Endothelial cell of umbilical vein (primary cell): ENCODE results near the gene MAJIN. TPM values are rescaled to one million over a fixed set of nuclear protein-coding genes. Genes with fewer than 3 reads are reported as not detected.

Experiments
- BruUV-seq: library from RNA; stranded (reverse); fragments of 400-500 nt; replicated peaks from 2 replicates; lab custom pipeline; 2021; lab: Mats Ljungman, UMichigan
- CTCF ChIA-PET: fragments of 300-600, 350-600 bp; sonication (Branson Sonifier 250); formaldehyde crosslinking; loops from one replicate; lab custom pipeline; 2021; ENCODE audit warnings: antibody characterized with exemption, inconsistent platforms; lab: Charles Lee
- POLR2A ChIA-PET: fragments of 300-600, 350-600 bp; sonication (Branson Sonifier 250); formaldehyde crosslinking; loops from one replicate; lab custom pipeline; 2021; ENCODE audit warnings: antibody characterized with exemption, inconsistent platforms; lab: Charles Lee
- DNase-seq: peaks from one replicate; pipeline ENCODE4 v3.0.0-alpha.2; 2011; ENCODE audit warnings: low read depth, low spot score
- FAIRE-seq: peaks from 2 replicates; lab custom pipeline; 2011; peaks lifted over from hg19 to GRCh38; lab: Jason Lieb, UNC
- H2AFZ ChIP-seq: 2 replicates; pipeline ENCODE4 v1.6.0; 2012; ENCODE audit warnings: low read depth, low read length, control low read depth, inconsistent platforms
- H3K27ac ChIP-seq: 2 replicates; pipeline ENCODE4 v1.5.1; 2011; ENCODE audit warnings: low read depth, mild to moderate bottlenecking, control low read depth, low read length, moderate library complexity; ENCODE audit not compliant: insufficient read depth
- H3K27me3 ChIP-seq, 2 experiments: 2 replicates each; pipeline versions ENCODE4 v1.6.0 to v1.6.1; 2011; ENCODE audit warnings: low read length in 2 of 2, mixed read lengths in 1 of 2; ENCODE audit not compliant: control insufficient read depth in 2 of 2, insufficient read depth in 2 of 2
- H3K36me3 ChIP-seq, 2 experiments: 2 replicates in 1 of 2; 3 replicates in 1 of 2; pipeline ENCODE4 v1.5.1; 2011; ENCODE audit warnings: low read length in 2 of 2, mild to moderate bottlenecking in 1 of 2, moderate library complexity in 1 of 2; ENCODE audit not compliant: control insufficient read depth in 2 of 2, insufficient read depth in 2 of 2; ENCODE audit errors: extremely low read depth in 1 of 2
- H3K4me1 ChIP-seq: 3 replicates; pipeline ENCODE4 v1.5.1; 2011; ENCODE audit warnings: mild to moderate bottlenecking, low read length; ENCODE audit not compliant: control insufficient read depth, insufficient read depth; ENCODE audit errors: extremely low read depth
- H3K4me2 ChIP-seq: 2 replicates; pipeline ENCODE4 v1.6.1; 2011; ENCODE audit warnings: low read length, control low read depth, mixed read lengths; ENCODE audit not compliant: insufficient read depth
- H3K4me3 ChIP-seq, 3 experiments: fragments of 200-600 bp in 1 of 3; sonication (generic), shearing (Covaris generic) in 1 of 3; replicated peaks in 1 of 3; 2 replicates each; pipeline ENCODE4 v1.5.1; 2011 to 2016; ENCODE audit warnings: control low read depth in 3 of 3, low read length in 3 of 3, mild to moderate bottlenecking in 2 of 3, inconsistent platforms in 1 of 3, low read depth in 1 of 3, moderate library complexity in 1 of 3; ENCODE audit not compliant: insufficient read depth in 1 of 3
- H3K79me2 ChIP-seq: 2 replicates; pipeline ENCODE4 v1.6.0; 2012; ENCODE audit warnings: low read length, inconsistent platforms; ENCODE audit not compliant: control insufficient read depth, insufficient read depth
- H3K9ac ChIP-seq: replicated peaks from 2 replicates; pipeline ENCODE3; 2011; ENCODE audit warnings: low read length, control low read depth; ENCODE audit not compliant: insufficient read depth; ENCODE audit errors: extremely low read depth
- H3K9me1 ChIP-seq: replicated peaks from 3 replicates; pipeline ENCODE4 v1.6.0; 2011; ENCODE audit warnings: mild to moderate bottlenecking, low read length; ENCODE audit not compliant: control insufficient read depth, insufficient read depth; ENCODE audit errors: extremely low read depth
- H3K9me3 ChIP-seq: replicated peaks from 2 replicates; pipeline ENCODE4 v1.5.1; 2012; ENCODE audit warnings: low read length, inconsistent platforms; ENCODE audit not compliant: control insufficient read depth, insufficient read depth
- H4K20me1 ChIP-seq: replicated peaks from 2 replicates; pipeline ENCODE3; 2011; ENCODE audit warnings: mild to moderate bottlenecking, low read length; ENCODE audit not compliant: control insufficient read depth, insufficient read depth; ENCODE audit errors: extremely low read depth
- EZH2 ChIP-seq: IDR thresholded peaks from 2 replicates; pipeline ENCODE4 v1.6.1; 2012; ENCODE audit warnings: borderline replicate concordance, low read depth, mild to moderate bottlenecking, moderate library complexity, low read length, inconsistent platforms; ENCODE audit not compliant: severe bottlenecking
- FOS ChIP-seq: IDR thresholded peaks from 2 replicates; pipeline ENCODE4 v1.6.1; 2011; ENCODE audit warnings: mild to moderate bottlenecking, low read length, moderate library complexity, borderline replicate concordance; ENCODE audit not compliant: insufficient read depth
- GATA2 ChIP-seq: IDR thresholded peaks from 2 replicates; pipeline ENCODE4 v1.7.0; 2011; ENCODE audit warnings: low read depth, mild to moderate bottlenecking, moderate library complexity, mixed read lengths, low read length; ENCODE audit not compliant: insufficient read length, insufficient read depth
- JUN ChIP-seq: IDR thresholded peaks from 2 replicates; pipeline ENCODE4 v1.6.1; 2011; ENCODE audit warnings: borderline replicate concordance, low read depth; ENCODE audit not compliant: insufficient read length, insufficient read depth
- MAX ChIP-seq: IDR thresholded peaks from 2 replicates; pipeline ENCODE4 v1.6.1; 2011; ENCODE audit not compliant: insufficient read depth, insufficient read length
- MYC ChIP-seq: IDR thresholded peaks from one replicate; pipeline ENCODE4 v1.6.1; 2011; ENCODE audit warnings: mild to moderate bottlenecking, low read depth, low read length
- POLR2A ChIP-seq: IDR thresholded peaks from 2 replicates; pipeline ENCODE4 v1.6.1; 2012; ENCODE audit warnings: low read depth, mild to moderate bottlenecking, control low read depth, low read length
- POLR2AphosphoS5 ChIP-seq: IDR thresholded peaks from 2 replicates; pipeline ENCODE4 v1.6.1; 2012; ENCODE audit warnings: low read depth, mild to moderate bottlenecking, control low read depth, low read length, moderate library complexity; ENCODE audit not compliant: insufficient read depth
- dilution Hi-C: fragments of 300-500 bp; cut with MboI; formaldehyde crosslinking; loops from one replicate; pipeline ENCODE4 v1.15.0; 2019; ENCODE audit warnings: low sequenced_read_pairs; ENCODE audit not compliant: extremely low pct_ligation_motif_present
- intact Hi-C: fragments of 100-400 bp; cut with micrococcal nuclease; formaldehyde crosslinking; loops from one replicate; pipeline ENCODE4 v1.10.0; 2022
- polyA plus RNA-seq, 4 experiments: library from polyadenylated mRNA; depleted of rRNA in 3 of 4; stranded (reverse) in 3 of 4; unstranded in 1 of 4; fragments of >200 nt; gene quantifications; 2 replicates each; pipeline versions ENCODE4 v1.2.1 to v1.2.3, GENCODE V29; 2011 to 2012; ENCODE audit warnings: missing spikeins in 1 of 4
- total RNA-seq: library from RNA; stranded (reverse); gene quantifications from 2 replicates; pipeline ENCODE4 v1.2.3, GENCODE V29; 2021
- TF ChIP-seq, protein P1 (sequence below), 2 donors: IDR thresholded peaks; 1 replicate in 1 of 2; 2 replicates in 1 of 2; pipeline ENCODE4 v1.5.1; 2011; ENCODE audit warnings: low read length in 2 of 2, mild to moderate bottlenecking in 2 of 2, moderate library complexity in 2 of 2, control low read depth in 1 of 2, inconsistent platforms in 1 of 2, low read depth in 1 of 2; ENCODE audit not compliant: insufficient read depth in 1 of 2; ENCODE audit errors: extremely low read depth in 1 of 2

Gene MAJIN
- total and polyA plus RNA-seq, 2 donors (not counting 3 experiments of a cell fraction or from before 2014, with no cell fraction given) = 0.07 TPM; not detected in 1

- ChIA-PET POLR2A (no interaction called here), CTCF (interaction anchor here (0.8 to 9.4 kb wide), 4 partner anchors 26 to 106 kb away, joined by 3 to 168 read pairs (median 4); partner anchors contain the start of genes BATF2 and CDC42BPG)
- no peak overlapping the region for H3K27ac ChIP-seq
- no peak overlapping the region for H3K9ac ChIP-seq
- intact Hi-C loops = no loop called here
- H3K36me3 ChIP-seq = peaks cover 0 to 4% of the 10 kb centered on the region in 2 experiments
- no TSS peak for BruUV-seq
- H3K4me3 ChIP-seq = no peak overlapping the region
- dilution Hi-C loops = loop anchor here (10.0 kb wide), 1 partner anchor 46 kb away; the partner anchor contains the start of gene CDC42BPG
- no peak overlapping the region for H2AFZ ChIP-seq
- no peaks in the 10 kb centered on the region for H3K9me3 ChIP-seq
- no peaks in the 10 kb centered on the region for H3K27me3 ChIP-seq
- H3K4me1 ChIP-seq = peaks cover 9% of the 10 kb centered on the region
- DNase-seq (no peak), FAIRE-seq (no peak)
- H3K79me2 ChIP-seq = no peaks in the 10 kb centered on the region
- TF ChIP-seq, protein P1, sequence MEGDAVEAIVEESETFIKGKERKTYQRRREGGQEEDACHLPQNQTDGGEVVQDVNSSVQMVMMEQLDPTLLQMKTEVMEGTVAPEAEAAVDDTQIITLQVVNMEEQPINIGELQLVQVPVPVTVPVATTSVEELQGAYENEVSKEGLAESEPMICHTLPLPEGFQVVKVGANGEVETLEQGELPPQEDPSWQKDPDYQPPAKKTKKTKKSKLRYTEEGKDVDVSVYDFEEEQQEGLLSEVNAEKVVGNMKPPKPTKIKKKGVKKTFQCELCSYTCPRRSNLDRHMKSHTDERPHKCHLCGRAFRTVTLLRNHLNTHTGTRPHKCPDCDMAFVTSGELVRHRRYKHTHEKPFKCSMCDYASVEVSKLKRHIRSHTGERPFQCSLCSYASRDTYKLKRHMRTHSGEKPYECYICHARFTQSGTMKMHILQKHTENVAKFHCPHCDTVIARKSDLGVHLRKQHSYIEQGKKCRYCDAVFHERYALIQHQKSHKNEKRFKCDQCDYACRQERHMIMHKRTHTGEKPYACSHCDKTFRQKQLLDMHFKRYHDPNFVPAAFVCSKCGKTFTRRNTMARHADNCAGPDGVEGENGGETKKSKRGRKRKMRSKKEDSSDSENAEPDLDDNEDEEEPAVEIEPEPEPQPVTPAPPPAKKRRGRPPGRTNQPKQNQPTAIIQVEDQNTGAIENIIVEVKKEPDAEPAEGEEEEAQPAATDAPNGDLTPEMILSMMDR (IDR thresholded peaks at IDR 0.05; ENCODE audit: extremely low read depth in 1 of 2, insufficient read depth in 1 of 2, low read depth in 1 of 2, low read length in 2 of 2) = no peak
- TF ChIP-seq MYC (no peak), MAX (no peak), GATA2 (no peak), POLR2A (no peak), POLR2AphosphoS5 (no peak), JUN (no peak), EZH2 (no peak), FOS (no peak)
- no peaks in the 10 kb centered on the region for H4K20me1 ChIP-seq
- no peaks in the 10 kb centered on the region for H3K9me1 ChIP-seq
- H3K4me2 ChIP-seq = no peak overlapping the region
Measured at GRCh38 chr11:64890522-64890939, 81.4 kb downstream of the MAJIN start.
